KMS-11 (cell line): ENCODE results near the gene SLC35F3.

Experiments used
- H2AFZ ChIP-seq: fragments of 200-600 bp; sonication (generic); 2 replicates; pipeline ENCODE4 v1.6.1; 2016; ENCODE audit warnings: antibody characterized with exemption, mixed run types, low read depth
- H3K27ac ChIP-seq: fragments of 200-600 bp; sonication (generic); 2 replicates; pipeline ENCODE4 v1.6.1; 2016; ENCODE audit warnings: mild to moderate bottlenecking, mixed run types
- H3K27me3 ChIP-seq: fragments of 200-600 bp; sonication (generic); 2 replicates; pipeline ENCODE4 v1.6.1; 2017; ENCODE audit warnings: mild to moderate bottlenecking, low read depth, mixed run types, moderate library complexity; ENCODE audit not compliant: insufficient read depth
- H3K36me3 ChIP-seq: fragments of 200-600 bp; sonication (generic); 2 replicates; pipeline ENCODE4 v1.6.1; 2017; ENCODE audit warnings: mild to moderate bottlenecking, mixed run types; ENCODE audit not compliant: insufficient read depth
- H3K4me1 ChIP-seq: fragments of 200-600 bp; sonication (generic); 2 replicates; pipeline ENCODE4 v1.6.1; 2016; ENCODE audit warnings: mild to moderate bottlenecking, low read depth, mixed run types; ENCODE audit not compliant: poor library complexity, severe bottlenecking
- H3K4me2 ChIP-seq: fragments of 200-600 bp; sonication (generic); 2 replicates; pipeline ENCODE4 v1.7.0; 2016; ENCODE audit warnings: mild to moderate bottlenecking, mixed run types
- H3K4me3 ChIP-seq: fragments of 200-600 bp; sonication (generic); IDR thresholded peaks from 2 replicates; pipeline ENCODE4 v1.6.1; 2017; ENCODE audit warnings: low read depth, low read length, mixed read lengths; ENCODE audit not compliant: insufficient read depth
- H3K79me2 ChIP-seq: fragments of 200-600 bp; sonication (generic); 2 replicates; pipeline ENCODE4 v1.6.1; 2016; ENCODE audit warnings: low read depth, mixed run types; ENCODE audit not compliant: insufficient read depth
- H3K9ac ChIP-seq: fragments of 200-600 bp; sonication (generic); 2 replicates; pipeline ENCODE4 v1.6.1; 2016; ENCODE audit warnings: mild to moderate bottlenecking, mixed run types
- H4K20me1 ChIP-seq: fragments of 200-600 bp; sonication (generic); 2 replicates; pipeline ENCODE4 v1.6.1; 2016; ENCODE audit warnings: mild to moderate bottlenecking, mixed run types; ENCODE audit not compliant: insufficient read depth
- CTCF ChIP-seq: fragments of 200-600 bp; sonication (generic); conservative IDR thresholded peaks from 2 replicates; pipeline ENCODE4 v1.6.1; 2017; ENCODE audit warnings: low read depth, mild to moderate bottlenecking, antibody characterized with exemption, low read length, moderate library complexity, mixed read lengths

The SLC35F3 gene

GRCh38 chr1:233904633-233905415 is at the start of gene SLC35F3:
Gene SLC35F3, plus strand, starts transcription at chr1:233904676.
- no peaks in the 10 kb centered on the region for H3K27me3 ChIP-seq
- no peak within 1 kb of the TSS for H3K27ac ChIP-seq
- no peak within 1 kb of the TSS for H3K4me3 ChIP-seq
- no peaks in the 10 kb centered on the region for H3K4me1 ChIP-seq
- TF ChIP-seq CTCF = no peak
- H3K36me3 ChIP-seq = no peaks in the 10 kb centered on the region
- no peak within 1 kb of the TSS for H3K4me2 ChIP-seq
- H2AFZ ChIP-seq = no peak within 1 kb of the TSS
- H4K20me1 ChIP-seq = no peaks in the 10 kb centered on the region
- no peaks in the 10 kb centered on the region for H3K79me2 ChIP-seq
- no peak within 1 kb of the TSS for H3K9ac ChIP-seq

- Histone ChIP-seq H3K79me2 (no peaks in the 10 kb centered on the region), H3K9ac (no peak overlapping the region), H3K4me3 (no peak overlapping the region), H3K4me1 (no peaks in the 10 kb centered on the region), H3K27me3 (no peaks in the 10 kb centered on the region), H3K36me3 (no peaks in the 10 kb centered on the region), H3K27ac (no peak overlapping the region), H2AFZ (no peak overlapping the region), H3K4me2 (no peak overlapping the region), H4K20me1 (no peaks in the 10 kb centered on the region)
- TF ChIP-seq CTCF = no peak
These were observed 45.0 kb upstream of the SLC35F3 start for GRCh38 chr1:233859446-233859845.

- no peaks in the 10 kb centered on the region for H3K27me3 ChIP-seq
- H2AFZ ChIP-seq = no peak overlapping the region
- no peak overlapping the region for H3K4me2 ChIP-seq
- no peak overlapping the region for H3K4me3 ChIP-seq
- no peaks in the 10 kb centered on the region for H4K20me1 ChIP-seq
- no peak for TF ChIP-seq CTCF
- peaks cover 4% of the 10 kb centered on the region for H3K4me1 ChIP-seq
- H3K36me3 ChIP-seq = no peaks in the 10 kb centered on the region
- H3K9ac ChIP-seq = no peak overlapping the region
- H3K79me2 ChIP-seq = no peaks in the 10 kb centered on the region
- H3K27ac ChIP-seq = no peak overlapping the region
These were observed 40.5 kb upstream of the SLC35F3 start for GRCh38 chr1:233863901-233864545.

GRCh38 chr1:233864578-233864977 is 39.9 kb upstream of the SLC35F3 start:
- no peak overlapping the region for H3K27ac ChIP-seq
- no peak for TF ChIP-seq CTCF
- H3K27me3 ChIP-seq = no peaks in the 10 kb centered on the region
- H3K79me2 ChIP-seq = no peaks in the 10 kb centered on the region
- peaks cover 4% of the 10 kb centered on the region for H3K4me1 ChIP-seq
- no peak overlapping the region for H3K4me2 ChIP-seq
- H3K4me3 ChIP-seq = no peak overlapping the region
- no peak overlapping the region for H2AFZ ChIP-seq
- no peaks in the 10 kb centered on the region for H4K20me1 ChIP-seq
- H3K36me3 ChIP-seq = no peaks in the 10 kb centered on the region
- no peak overlapping the region for H3K9ac ChIP-seq
